HG03039 (cell line): ENCODE data around the gene RARRES2.
"Not testable (repeated sequence)": the region's sequence is repeated elsewhere in the genome, so short reads cannot be mapped to it uniquely, and the experiment has no call there.

ENCODE experiments used
- ATAC-seq: cut with Tn5 transposase; IDR thresholded peaks from one replicate; pipeline ENCODE4 v1.9.1; 2021; ENCODE audit warnings: mild to moderate bottlenecking, moderate library complexity; ENCODE audit not compliant: unreplicated experiment

Gene RARRES2

DNA sequence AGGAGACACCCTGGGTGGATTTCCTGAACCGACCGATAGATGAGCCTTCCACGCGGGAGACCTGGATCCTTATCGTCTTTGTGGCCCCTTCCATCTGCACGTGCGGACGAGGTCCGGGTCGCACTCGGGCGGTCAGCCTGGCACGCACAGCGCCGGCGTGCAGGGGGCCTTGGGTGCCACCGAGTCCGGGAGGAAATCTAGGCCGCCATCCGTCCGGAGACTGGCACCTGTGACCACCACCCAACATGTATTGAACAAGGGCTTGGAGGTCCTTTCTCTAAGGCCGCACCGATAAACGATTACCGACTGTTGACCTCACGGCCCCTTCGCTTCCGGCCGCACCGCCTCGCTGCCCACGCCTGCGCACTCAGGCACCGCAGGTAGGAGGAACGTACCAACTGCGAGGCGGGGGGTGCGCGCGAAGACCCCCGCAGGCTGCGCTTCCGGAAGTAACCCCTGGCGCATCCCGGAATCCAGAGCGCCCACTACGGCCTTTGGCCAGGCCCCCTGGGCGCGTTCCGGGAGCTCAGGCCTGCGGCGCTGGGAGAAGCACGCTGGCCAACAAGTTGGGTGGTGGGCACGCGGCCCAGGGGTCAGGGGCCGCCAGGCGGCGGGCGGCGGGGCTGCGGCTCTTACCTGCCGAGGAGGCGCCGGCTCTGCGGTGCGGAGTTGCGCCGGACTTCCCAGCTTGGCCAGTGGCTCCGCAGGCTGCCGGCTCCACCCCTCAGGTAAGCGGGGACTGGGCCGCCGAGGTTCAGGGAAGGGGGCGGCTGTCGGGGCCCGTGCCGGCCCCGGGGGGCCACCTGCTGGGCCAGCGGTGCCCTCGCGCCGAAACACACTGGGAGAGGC lies 18.4 kb downstream of the RARRES2 start, which contains the start of the genes ACTR3C and LRRC61:
Gene ACTR3C (minus strand): TSS at position 713 of the 849 bp plus-strand sequence. CDS start 28,249 bp downstream, outside the sequence.
Gene LRRC61 (plus strand): TSS at position 523 of the 849 bp plus-strand sequence. CDS start 13,507 bp downstream, outside the sequence.
- peak; percentile 57 for ATAC-seq

GRCh38 chr7:150322114-150322832 lies 19.2 kb downstream of the RARRES2 start:
- ATAC-seq: no peak

DNA sequence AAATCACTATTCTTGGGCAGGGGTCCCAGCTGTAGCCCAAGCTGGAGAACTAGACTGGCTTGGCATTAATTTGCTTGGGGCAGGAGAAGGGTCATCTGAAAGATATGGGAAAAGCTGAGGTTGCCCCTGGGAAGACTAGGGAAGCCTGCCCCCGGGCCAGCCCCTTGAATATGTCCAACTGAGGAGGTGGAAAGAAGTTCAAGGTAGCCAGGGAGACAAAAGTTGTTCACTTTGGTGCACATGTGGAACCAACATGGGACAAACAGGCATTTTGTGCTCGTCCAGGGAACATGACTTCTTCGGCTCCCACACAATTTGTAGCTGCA lies 19.7 kb downstream of the RARRES2 start:
- ATAC-seq: no peak

DNA sequence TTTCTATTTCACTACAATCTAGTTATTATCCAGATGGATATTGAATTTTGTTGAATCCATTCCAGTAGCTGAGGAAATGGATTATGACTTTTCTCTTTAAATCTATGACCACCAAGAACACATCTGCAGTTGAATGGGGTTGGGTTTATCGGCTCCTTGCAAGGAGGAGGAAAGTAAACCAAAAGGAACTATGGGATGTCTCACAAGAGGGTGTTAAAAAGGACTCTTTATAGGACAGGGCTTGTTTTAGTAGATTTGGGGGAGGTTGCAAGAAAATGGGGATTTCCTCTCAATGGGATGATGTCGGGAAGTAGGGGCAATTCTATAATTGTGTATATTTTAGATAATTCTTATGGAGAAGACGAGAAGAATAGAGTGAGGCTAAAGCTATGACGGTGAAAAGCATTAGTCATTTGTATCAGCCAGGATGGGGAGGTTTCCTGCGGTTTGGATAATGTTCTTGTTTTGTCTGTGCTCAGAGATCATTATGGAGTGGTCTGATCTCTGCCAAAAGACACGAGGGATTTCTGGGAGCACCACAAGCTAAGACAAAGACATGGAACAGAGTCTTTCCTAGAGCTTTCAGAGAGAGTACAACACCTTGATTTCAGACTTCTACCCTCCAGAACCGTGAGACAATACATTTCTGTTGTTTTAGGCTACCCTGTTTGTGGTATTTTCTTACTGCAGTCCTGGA lies 23.5 kb downstream of the RARRES2 start:
- ATAC-seq: no peak

- ATAC-seq: not testable (repeated sequence)
Observed at GRCh38 chr7:150316987-150317386, 24.4 kb downstream of the RARRES2 start.

GRCh38 chr7:150314639-150315239 lies 26.7 kb downstream of the RARRES2 start:
- ATAC-seq: no peak

- no peak for ATAC-seq
Observed at GRCh38 chr7:150313870-150314269, 27.6 kb downstream of the RARRES2 start.

GRCh38 chr7:150313367-150313809 lies 28.0 kb downstream of the RARRES2 start:
- ATAC-seq: no peak

DNA sequence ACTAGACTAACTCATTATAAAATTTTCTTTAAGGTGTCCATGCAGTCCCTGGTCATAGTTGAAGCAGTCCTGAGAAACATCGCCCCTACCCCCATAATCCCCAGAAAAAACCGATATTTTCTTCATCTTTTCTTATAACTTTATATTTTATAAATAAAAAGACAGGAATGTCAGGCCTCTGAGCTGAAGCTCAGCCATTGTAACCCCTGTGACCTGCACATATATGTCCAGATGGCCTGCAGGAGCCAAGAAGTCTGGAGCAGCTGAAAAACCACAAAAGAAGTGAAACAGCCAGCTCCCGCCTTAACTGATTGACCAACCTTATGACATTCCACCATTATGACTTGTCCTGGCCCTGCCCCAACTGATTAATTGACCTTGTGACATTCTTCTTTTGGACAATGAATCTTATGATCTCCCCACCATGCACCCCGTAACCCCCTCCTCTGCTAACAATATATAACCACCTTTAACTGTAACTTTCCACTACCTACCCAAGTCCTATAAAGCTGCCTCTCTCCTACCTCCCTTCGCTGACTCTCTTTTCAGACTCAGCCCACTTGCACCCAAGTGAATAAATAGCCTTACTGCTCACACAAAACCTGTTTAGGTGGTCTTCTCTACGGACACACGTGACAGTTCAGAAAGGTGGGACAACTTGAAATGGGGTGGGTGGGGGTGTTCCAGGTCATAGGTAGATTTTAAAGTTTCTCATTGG lies 28.6 kb downstream of the RARRES2 start:
- not testable (repeated sequence) for ATAC-seq

DNA sequence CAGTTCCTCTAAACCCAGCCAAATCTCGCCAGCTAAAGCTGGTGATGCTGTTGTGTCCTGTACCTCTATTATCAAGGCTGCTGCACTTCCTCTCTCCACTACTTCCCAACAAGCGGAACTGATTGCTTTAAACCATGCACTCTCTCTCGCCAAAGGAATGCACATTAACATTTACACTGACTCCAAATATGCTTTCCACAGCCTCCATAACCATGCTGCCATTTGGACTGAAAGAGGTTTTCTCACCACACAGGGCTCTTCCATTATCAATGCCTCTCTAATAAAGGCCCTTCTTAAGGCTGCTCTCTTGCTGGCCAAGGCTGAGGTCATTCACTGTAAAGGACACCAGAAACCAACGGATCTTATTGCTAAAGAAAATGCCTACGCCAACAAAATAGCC lies 29.7 kb downstream of the RARRES2 start:
- no peak for ATAC-seq

GRCh38 chr7:150311146-150311545 lies 30.3 kb downstream of the RARRES2 start:
- no peak for ATAC-seq

- ATAC-seq: no peak
Observed at GRCh38 chr7:150308575-150308974, 32.9 kb downstream of the RARRES2 start.

GRCh38 chr7:150307904-150308303 lies 33.5 kb downstream of the RARRES2 start:
- ATAC-seq: no peak

GRCh38 chr7:150307129-150307528 lies 34.3 kb downstream of the RARRES2 start:
- ATAC-seq: no peak

GRCh38 chr7:150306377-150306776 lies 35.1 kb downstream of the RARRES2 start:
- ATAC-seq: not testable (repeated sequence)

DNA sequence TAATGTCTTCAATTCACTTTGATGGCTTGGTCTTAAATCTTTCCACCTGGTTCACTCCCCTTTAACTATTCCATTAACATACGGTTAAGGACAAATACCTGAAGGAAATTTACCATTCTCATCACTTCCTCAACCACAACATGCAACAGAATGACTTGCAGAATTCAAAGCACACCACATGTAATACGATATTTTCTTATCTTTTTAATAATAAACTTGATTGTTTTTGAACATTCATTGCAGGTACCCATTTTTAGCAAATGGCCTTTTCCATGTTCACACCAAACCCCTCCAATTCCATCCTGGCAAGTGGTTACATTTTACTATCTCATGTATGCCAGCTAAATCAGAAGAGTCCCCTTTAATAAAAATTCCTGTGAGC lies 35.5 kb downstream of the RARRES2 start:
- not testable (repeated sequence) for ATAC-seq

GRCh38 chr7:150305259-150305902 lies 36.0 kb downstream of the RARRES2 start:
- ATAC-seq: not testable (repeated sequence)

DNA sequence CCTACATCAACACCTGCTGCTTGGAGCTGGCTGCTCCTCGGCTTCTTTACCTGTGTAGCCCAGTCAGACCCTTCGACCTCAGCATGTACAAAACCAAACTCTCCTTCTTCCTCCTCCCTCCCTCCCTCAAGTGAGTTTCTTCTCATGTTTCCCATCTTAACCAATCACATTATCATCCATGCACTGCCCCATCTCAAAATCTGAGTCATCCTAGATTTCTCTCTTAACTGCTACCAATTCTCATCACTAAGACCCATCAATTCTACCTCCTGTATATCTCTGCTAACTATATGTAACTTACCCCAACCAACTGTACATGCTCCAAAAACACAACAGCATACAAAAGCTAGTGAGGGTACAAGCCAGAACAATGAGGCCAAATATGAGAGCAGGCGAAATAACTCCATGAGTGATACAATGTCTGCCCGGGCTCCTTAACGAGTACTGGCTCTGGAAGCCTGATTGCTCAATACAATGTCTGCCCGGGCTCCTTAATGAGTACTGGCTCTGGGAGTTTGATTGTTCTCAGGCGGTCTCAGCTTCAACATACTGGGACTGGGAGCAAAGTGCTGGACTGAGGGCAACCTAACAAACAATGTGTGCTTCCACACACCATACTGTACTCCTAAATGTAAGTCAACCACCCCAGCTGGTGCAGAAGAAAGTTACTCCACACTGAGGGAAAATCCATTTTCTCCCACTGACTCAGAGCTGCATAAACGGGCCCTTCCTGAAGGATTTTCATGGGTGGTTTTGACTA lies 36.8 kb downstream of the RARRES2 start:
- ATAC-seq: not testable (repeated sequence)

DNA sequence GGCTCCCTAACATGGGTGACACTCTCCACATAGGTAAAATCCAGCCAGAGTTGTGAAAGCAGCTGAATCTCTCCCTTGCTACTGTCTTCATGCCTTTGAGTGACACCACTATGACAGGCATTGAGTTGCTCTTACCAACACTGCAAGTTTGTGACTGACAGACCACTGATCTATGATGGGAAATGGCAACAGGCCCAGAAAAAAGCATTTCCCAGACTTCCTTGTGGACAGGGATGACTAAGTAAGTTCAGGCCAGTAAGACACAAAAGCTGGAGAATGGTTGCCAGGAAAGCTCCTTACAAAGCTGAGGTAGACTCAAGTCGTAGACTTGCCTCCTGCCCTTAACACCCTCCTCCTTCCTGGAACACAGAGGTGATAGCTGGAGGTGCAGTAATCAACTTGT lies 38.5 kb downstream of the RARRES2 start:
- not testable (repeated sequence) for ATAC-seq
